ENCODE measurements around the gene NTRK3.

Gene NTRK3

DNA sequence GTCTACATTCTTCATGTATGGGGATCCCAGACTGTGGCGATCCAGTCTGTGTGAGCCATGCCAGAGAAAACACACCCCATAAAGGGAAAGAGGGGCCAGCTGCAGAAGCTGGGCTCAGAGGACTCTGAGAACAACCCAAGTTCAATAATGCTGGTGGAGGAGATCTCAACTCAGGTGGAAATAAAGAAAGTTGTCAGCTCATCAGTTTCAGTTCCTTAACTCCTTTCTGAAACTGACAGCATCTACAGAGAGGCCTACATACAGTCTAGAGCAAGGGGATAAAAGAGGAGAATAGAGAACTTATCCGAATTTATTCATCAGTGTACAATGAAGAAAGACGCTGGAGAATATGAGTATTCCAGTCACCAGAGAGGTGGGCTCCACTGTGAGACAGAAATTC, 77.0 kb downstream of the NTRK3 start:
- DNase-seq (ENCODE audit: low read depth): no peak

DNA sequence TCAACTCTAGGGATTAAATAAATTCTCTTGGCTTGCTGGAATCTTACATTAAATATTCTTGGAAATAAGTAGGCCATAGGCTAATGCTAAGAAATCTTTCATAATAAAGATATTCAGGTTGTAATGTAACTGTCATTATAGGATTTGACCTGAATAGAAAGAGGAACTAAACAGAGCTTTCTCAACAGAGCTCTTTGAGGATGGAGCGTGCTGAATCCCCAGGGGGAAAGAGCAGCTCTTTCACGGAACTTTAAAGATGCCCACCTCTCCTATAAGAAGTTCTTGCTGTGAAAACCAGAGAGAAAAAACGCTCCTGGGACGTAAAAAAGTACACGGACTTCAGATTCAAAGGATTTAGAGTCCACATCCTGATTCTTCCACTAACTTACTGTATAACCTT, 77.9 kb downstream of the NTRK3 start:
- no peak for DNase-seq (ENCODE audit: low read depth)

DNA sequence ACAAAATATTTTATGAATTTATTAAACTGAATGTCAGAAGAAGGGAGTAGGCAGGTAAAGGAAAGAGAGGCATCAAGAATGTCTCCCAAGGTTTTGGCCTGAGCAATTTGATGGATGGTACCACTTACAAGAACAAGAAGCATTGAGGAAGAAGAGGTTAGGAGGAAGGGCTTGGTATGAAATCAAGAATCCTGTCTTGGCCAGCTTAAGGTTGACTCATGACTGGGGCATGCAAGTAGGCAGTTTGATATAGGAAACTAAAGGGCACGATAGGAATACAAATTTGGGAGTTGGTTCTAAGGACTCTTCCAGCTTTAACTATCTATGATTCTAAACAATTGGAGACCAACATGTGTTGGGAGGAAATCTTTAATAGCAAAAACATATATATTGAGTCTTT, 79.1 kb downstream of the NTRK3 start:
- no peak for DNase-seq (ENCODE audit: low read depth)

DNA sequence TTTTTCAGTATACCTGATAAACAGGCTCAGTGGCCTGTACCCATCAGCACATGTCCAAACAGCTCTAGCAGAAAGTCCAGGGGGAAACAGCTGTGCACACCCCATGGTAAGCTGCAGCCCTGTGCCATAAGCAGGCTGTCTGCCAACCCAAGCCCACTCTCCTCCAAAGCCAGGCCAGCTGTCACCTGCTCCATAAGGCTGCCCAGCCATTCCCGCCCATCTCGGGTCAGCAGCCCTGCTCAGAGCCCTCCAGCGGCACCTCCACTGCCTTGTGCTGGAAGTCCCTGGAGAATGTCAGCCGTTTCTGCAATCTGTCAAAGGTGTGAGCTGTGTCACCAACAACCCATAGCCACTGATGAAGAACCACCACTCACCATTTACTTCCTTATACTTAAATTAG, 82.0 kb downstream of the NTRK3 start:
- DNase-seq (ENCODE audit: low read depth): no peak

DNA sequence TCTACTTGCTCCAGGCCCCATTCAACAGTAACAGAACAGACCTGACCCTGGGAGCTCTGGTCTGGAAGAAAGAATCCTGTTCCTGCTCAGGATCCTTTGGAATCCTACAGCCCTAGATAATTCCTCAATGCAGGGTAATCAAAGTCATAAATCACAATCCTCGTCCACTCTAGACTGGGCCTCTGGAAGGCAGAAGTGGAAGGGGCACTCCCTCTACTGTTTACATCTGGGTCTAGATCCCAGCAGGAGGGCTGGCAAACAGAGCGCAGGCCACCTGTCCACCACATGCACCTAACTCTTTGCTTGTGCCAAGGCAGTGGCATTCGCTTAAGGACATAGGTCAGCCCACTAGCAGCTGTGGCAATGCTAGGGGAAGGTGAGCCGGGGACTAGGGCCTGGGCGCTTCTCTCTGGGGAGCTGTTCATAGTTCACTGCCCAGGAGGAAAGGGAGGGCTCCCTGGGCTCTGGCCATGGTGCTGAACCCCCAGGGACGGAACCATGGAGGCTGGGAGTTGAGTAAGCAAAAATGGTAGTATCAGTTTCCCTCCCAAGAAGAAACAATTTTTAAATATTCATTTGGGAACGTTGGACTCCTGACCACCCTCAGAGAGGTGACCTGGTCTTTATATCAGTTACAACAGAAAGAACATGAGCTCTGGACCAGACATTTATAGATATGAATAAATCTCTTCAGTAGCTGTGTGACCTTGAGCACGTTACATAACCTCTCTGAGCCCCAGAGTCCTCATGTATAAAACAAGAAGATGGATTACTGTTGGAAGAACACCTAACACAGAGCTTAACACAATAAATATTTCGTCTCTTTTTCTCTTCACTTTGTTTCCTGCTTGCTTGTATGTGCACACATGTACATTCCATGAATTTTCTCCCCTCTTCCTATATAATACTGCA, 90.2 kb downstream of the NTRK3 start:
- DNase-seq (ENCODE audit: low read depth): no peak

DNA sequence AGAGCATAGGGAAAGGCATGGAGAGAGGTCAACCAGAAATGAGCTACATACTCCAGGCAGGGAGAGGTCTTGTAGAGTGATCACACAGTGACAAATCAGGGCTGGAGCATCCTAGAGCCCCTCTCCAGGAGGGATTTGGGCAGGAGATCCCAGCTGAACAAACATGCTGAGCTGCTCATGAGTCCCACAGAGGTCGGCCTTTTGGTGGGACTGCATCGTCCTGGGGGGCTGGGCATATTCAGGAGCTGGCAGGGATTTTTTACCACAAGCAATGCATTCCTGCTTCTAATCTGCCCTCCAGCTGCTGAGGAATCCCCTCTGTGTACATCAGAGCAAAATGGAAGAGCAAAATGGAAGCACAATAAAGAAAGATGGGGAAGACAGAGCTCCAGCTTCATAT, 94.9 kb downstream of the NTRK3 start:
- no peak for DNase-seq (ENCODE audit: low read depth)

DNA sequence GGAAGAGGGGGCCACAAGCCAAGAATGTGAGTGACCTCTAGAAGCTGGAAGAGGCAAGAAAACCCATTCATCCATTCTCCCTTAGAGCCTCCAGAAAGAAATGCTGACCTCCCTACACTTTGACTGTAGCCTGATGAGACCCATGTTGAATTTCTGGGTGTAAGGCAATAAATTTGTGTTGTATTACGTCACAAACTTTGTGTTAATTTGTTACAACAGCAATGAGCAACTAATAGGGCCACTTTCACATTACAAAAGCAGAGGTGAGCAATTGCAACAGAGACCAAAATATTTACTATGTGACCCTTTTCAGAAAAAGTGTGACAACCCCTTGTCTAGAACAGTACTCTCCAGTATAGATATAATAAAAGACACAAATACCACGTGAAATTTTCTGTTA, 101.2 kb downstream of the NTRK3 start:
- DNase-seq (ENCODE audit: low read depth): no peak

DNA sequence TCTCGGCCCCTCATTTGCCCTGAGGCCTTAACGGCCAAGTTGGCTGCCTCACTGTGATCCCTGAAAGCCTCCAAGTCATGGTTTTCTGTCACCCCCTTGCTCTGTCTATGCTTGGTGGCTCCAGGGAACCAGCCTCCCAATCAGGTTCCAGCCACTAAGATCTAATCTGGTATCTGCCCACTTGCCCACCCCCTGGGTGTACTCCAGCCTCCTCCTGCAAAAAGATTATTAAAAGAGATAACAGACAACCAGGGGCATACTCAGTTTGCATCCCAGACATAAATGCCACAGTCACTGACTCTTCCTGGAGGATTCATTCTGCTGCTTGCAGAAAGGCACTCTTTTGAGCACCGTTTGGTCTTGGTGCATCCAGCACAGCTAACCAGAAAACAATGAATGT, 103.9 kb downstream of the NTRK3 start:
- no peak for DNase-seq (ENCODE audit: low read depth)

DNA sequence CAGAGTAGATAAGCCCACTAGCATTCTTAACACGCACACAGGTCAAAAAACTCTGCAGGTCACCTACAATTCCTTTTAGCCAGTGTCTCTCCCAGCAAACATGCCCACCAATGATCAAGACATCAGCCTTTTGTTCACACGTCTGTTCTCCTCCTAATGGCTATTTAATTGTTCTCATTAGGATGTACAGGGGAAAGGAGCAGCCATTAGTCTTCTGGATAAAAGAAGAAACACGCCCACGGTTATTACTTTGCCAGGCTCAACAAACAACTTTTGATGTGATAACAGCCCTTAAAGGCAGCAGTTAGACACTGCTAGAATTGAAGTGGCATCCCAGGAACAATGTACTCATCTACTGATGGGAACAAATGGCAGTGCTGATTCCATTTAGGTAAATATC, 108.8 kb downstream of the NTRK3 start:
- no peak for DNase-seq (ENCODE audit: low read depth)

DNA sequence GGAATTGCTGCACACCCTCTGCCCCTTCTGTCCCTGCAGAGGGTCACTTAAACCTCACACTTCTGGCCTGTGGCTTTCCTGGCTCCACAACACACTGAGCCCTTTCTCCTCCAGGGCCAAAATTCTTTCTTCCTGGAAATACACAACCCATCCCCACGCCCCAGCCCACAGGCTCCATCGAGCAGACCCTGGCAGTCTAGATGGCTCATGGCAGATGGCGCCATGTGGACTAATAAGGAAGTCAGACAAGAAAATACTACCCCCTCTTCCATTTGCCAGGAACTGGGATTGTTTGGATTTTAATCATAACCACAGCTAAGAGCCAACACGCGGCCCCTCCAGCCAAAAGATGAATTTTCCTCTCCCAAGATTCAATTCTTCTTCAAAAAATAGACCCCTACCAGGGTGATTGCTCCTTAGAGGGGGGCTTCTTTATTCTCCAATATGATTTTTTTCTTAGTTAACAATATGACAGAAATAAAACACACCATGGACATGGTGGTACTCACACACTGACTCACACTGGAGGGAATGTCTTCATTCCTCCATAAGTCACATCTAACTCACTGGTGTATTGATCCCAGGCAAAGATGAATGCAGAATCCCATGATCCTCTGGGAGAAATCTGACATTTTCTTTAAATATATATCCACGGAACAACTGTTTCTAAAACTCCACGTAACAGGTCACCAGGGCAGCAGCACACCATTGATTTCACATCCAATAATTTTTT, 111.5 kb downstream of the NTRK3 start:
- no peak for DNase-seq (ENCODE audit: low read depth)

DNA sequence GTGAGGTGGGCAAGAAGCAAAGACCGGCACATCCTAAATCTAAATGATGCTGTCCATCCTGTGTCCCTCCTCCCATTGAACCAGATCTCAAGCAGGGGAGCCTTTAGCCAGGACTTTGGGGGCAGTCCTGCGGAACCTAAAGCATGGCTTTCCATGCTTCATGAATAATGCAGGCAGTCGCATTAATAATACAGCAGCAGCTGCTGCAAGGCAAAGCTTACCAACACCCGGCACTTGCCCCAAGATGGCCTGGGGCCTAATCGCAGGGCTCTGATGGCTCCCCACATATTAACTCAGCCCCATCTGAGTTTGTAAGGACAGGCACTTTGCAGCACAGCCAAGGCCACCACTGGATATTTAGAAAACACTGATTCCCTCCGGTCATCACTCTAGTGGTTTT, 114.4 kb downstream of the NTRK3 start:
- DNase-seq (ENCODE audit: low read depth): no peak

DNA sequence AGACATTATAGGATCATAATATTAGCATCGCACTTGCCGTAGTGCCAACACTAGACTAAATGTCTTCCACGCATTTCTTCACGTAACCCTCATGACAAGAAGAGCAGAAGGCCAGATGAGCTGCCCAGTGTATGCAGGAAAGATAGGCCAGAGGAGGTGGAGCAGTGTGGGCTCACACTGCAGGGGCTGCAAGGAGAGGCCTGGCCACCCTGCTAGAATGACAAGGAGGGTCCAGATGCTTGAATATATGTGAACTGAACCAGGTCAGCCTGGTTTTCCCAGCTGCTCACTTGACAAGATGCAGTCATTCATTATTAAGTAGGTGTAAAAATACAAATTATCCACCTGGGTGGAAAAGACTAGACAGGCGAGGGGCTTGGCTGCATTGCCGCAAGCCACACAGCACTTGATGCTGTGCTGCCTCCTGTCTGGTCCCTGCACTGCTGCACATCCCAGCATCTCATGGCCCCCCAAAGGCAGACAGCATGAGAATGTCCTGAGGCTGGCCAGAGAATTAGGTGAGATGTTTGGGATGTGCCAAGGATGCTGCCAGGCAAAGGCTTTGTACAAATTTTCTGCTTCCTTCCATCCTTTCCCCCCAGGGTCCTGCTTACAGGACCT, 115.2 kb downstream of the NTRK3 start:
- DNase-seq (ENCODE audit: low read depth): no peak

DNA sequence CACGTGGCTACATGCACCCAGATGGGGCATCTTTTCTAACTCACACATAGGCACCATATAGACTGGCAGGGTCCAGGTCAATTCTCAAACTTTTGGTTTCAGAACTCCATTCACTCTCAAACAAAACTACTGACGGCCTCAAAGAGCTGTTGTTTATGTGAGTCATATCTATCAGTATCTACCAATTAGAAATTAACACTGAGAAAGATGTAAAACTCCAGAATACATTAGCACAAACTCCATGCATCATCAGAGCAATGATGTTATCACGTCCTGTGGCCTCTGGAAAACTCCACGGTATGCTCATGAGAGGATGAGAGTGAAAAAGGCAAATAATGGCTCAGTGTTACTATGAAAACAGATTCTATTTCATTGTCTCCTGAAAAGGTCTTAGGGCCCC, 116.1 kb downstream of the NTRK3 start:
- DNase-seq (ENCODE audit: low read depth): no peak

DNA sequence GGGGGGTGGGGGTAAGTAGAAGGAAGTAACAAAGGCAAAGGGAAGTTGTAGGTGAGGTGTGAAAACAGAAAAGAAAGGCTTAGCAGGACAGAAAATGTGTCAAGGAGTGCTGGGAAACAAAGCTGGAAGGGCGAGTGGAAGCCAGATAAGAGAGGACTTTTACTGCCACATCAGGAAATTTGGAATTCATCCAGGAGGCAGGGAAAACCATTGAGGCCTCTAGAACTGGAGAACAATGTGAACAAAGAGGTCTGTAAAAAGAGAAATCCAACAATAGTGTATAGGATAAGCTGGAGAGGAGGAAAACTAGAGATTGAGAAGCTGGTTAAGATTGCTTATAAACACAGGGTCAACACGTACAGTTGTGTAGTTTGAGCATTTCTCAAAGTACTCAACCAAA, 116.6 kb downstream of the NTRK3 start:
- no peak for DNase-seq (ENCODE audit: low read depth)

DNA sequence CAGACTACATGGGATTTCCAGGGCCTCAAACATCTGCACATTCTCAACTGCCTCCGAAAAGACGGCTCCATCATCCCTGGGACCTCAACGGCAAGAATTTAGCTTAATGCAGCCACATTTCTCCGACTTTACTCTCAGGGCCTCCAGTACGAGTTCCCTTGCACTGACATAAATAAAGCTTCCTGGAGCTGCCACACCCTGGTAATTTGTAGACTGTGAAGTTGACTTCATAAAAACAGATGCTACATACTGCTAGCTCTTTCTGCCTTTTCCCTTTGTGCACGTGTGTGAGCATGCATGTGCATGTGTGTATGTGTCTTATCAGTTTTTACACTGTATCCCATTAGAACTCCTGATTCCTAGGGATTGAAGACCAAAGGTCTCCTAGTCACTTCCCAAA, 122.7 kb downstream of the NTRK3 start:
- DNase-seq (ENCODE audit: low read depth): no peak

DNA sequence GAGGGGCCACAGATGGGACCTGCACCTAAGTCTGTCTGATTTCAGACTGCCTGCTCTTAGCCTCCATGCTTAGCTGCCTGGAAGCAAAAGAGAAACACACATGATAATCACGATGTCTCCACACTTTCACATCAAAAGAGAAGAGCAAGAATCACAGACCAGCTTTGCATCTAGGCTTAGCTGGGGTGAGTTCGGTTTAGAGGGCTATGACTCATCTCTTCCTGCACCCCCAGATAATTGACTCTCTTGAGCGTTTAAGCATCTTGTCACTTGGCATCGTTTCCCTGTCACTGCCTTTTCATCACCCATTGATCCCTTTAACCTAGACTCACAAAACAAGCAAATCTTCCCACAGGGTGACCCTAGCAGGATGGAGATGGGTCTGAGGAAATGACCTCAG, 124.0 kb downstream of the NTRK3 start:
- no peak for DNase-seq (ENCODE audit: low read depth)

DNA sequence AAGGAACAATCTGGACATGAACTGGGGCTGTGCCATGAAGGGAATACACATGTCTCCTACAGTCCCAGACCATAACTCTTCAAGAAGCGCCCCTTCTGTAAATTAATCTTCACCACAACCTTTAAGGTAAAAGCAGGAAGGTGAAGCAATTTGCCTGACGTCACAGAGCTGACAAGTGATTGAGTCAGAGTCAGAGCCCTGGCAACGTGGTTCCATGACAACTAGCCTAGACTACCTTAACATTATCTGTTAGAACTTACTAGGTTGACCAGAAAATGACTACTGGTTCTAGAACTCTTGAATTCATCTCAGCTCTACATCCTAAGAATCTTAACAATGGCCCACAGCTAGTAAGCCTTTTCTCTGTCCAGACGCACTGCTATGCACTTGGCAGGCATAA, 124.6 kb downstream of the NTRK3 start:
- no peak for DNase-seq (ENCODE audit: low read depth)

DNA sequence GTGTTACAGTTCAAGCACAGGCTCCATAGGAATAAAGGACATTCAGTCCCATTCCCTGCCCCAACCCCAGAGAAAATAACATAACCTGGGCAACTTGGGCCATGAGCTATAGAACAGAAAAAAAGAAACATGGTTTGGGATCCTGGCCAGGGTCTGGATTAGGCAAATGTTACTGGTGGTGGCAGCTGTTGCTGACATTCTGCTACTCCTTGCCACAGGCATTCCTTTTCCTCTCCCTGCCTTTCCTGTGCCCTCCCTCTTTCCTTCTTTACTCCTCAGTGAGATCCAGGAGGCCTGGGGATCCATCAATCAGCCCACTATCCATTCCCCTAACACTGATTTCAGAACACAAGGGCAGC, 129.1 kb downstream of the NTRK3 start:
- DNase-seq (ENCODE audit: low read depth): no peak

DNA sequence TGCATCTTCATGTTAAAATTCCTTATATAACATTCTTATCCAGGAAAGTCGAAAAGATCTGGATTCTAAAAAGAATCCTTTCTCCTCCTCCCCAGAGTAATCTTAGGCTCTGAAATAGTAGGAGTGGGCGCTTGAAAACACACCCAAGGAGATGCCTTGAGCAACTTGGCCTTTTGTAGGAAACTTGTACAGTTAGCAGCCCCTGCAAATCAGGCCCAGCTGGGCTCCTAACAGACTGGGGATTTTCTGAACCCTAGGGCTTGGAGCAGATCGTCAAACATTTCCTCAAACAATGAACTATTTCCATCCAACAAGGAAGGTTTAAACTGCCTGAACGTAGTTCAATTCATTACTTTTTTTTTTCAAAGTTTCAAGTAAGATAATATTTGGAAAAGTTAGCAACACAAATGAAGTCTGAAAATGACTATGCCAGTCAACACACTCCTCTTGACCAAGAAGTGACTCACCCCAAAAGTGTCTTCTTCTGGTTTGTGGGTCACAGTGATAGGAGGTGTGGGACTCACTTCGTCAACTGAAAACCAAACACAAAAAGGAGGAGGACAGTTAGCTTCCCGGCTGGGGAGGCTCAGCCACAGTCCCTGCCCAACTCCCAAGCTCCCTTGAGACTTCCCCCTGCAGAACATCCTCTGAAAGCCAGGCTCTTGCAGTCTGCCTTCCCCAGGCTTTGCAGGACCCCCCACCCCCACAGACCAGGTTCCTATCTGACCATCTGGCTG, 129.7 kb downstream of the NTRK3 start:
- DNase-seq (ENCODE audit: low read depth): no peak

DNA sequence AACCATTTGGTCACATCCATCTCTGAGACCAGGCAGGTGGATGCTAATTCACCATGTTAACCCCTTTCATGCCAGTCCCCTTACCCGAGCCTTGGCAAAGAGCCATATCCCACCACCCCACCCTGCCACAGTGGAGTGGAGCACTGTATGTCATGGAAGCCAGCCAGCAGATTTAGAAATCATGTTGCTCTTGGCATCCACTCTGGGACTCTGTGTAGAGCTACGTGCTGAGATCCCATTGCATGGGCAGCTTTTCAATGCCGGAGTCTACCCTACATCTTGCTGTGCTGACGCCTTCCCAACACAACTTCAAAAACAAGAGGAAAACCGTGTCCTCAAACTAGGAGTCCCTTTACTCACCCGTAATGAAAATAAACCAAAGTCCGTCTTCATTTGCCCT, 131.0 kb downstream of the NTRK3 start:
- no peak for DNase-seq (ENCODE audit: low read depth)

DNA sequence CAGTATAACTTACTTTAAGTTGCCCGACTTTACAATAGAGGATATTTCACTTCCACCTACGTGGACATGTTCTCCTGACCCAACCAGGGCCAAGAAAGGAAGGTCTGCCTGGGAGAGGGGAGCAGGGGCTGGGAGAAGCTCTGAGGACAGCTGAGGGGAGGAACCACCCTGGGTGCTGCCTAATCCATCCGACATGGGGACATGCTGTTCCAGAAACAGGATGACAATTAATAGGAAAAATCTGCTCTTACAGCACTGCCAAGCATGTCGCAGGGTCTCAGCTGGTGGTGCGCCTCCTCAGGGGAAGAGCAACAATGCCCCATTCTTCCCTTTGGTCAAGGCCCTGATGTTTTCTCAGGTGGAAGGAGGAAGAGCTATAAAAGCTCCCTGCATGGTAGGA, 132.3 kb downstream of the NTRK3 start:
- no peak for DNase-seq (ENCODE audit: low read depth)

DNA sequence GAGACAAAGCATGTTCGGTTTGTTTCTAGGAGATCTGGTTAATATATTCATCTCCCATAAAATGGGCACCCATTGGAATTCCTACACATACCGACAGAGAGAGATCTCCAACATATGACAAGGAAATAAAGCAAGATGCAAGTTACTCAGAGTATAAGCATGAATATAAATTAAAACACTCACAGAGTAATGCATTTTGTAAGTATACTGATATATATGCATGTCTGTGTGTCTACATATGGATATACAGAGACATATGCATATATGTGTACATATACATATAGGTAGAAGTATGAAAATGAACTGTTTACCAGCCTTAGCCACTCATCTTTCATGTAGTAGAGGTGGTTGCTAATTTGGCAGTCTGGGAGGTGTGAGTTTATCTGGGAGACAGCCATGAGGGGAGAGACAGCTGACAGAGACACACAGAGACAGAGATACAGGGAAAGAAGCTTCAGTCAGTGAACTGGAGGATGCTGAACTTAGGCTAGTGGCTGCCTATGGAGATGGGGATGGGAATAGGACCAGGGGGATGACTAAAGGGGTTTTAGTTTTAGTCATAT, 134.5 kb downstream of the NTRK3 start:
- DNase-seq (ENCODE audit: low read depth): no peak
